Measurements from ENCODE around the gene CACNA1B. TPM values are rescaled to one million over a fixed set of nuclear protein-coding genes. Genes with fewer than 3 reads are reported as not detected.

Gene CACNA1B
- total and polyA plus RNA-seq, 7 experiments from 2014 or later, result 0.07 TPM; not detected in 6

- Mint-ChIP-seq H3K9me3 (no peaks in the 10 kb centered on the region), H3K27me3 (peaks cover 0 to 31% (median 6%) of the 10 kb centered on the region in 5 donors), H3K27ac (no peak overlapping the region), H3K36me3 (no peaks in the 10 kb centered on the region), H3K4me3 (no peak overlapping the region), H3K4me1 (peaks cover 0 to 6% (median 0%) of the 10 kb centered on the region in 7 donors)
- H3K27me3 ChIP-seq (ENCODE audit: control insufficient read depth in 2 of 2, insufficient read depth in 2 of 2, low read length in 2 of 2), result no peaks in the 10 kb centered on the region
- ChIA-PET CTCF (no interaction called here), POLR2A (no interaction called here)
- intact Hi-C loops (cut with micrococcal nuclease), result no loop called here
- H3K9me3 ChIP-seq (ENCODE audit: control insufficient read depth in 2 of 3, low read length in 3 of 3), result no peaks in the 10 kb centered on the region
- peak in 1 of 9 donors; percentile 9 for DNase-seq
- H3K4me3 ChIP-seq (ENCODE audit: low read length), result no peak overlapping the region
- no peak for ATAC-seq
- H3K36me3 ChIP-seq (ENCODE audit: control insufficient read depth in 2 of 3, insufficient read depth in 3 of 3, low read length in 3 of 3), result no peaks in the 10 kb centered on the region
- no peak overlapping the region for H3K27ac ChIP-seq (ENCODE audit: low read depth, low read length)
- no peaks in the 10 kb centered on the region for H3K4me1 ChIP-seq (ENCODE audit: control insufficient read depth in 2 of 2, insufficient read depth in 2 of 2, low read length in 2 of 2)
Measured at GRCh38 chr9:138049779-138050471, 172.3 kb downstream of the CACNA1B start.

- Histone ChIP-seq H3K4me1 (ENCODE audit: control insufficient read depth in 2 of 2, insufficient read depth in 2 of 2, low read length in 2 of 2) (no peaks in the 10 kb centered on the region), H3K36me3 (ENCODE audit: control insufficient read depth in 2 of 3, insufficient read depth in 3 of 3, low read length in 3 of 3) (no peaks in the 10 kb centered on the region), H3K27ac (ENCODE audit: low read depth, low read length) (no peak overlapping the region), H3K27me3 (ENCODE audit: control insufficient read depth in 2 of 2, insufficient read depth in 2 of 2, low read length in 2 of 2) (no peaks in the 10 kb centered on the region), H3K4me3 (ENCODE audit: low read length) (no peak overlapping the region), H3K9me3 (ENCODE audit: control insufficient read depth in 2 of 3, low read length in 3 of 3) (no peaks in the 10 kb centered on the region)
- intact Hi-C loops (cut with micrococcal nuclease), result no loop called here
- POLR2A ChIA-PET, result no interaction called here
- Mint-ChIP-seq H3K9me3 (no peaks in the 10 kb centered on the region), H3K36me3 (no peaks in the 10 kb centered on the region), H3K4me3 (no peak overlapping the region), H3K27me3 (peaks cover 0 to 24% (median 0%) of the 10 kb centered on the region in 5 donors), H3K4me1 (peaks cover 0 to 4% (median 0%) of the 10 kb centered on the region in 7 donors), H3K27ac (no peak overlapping the region)
- DNase-seq (no peak), ATAC-seq (no peak)
- CTCF ChIA-PET, result no interaction called here
Measured at GRCh38 chr9:138050472-138051330, 173.1 kb downstream of the CACNA1B start.

- no peak for ATAC-seq
Measured at GRCh38 chr9:138051586-138052321, 174.2 kb downstream of the CACNA1B start.

GRCh38 chr9:138052322-138052615 lies 174.7 kb downstream of the CACNA1B start:
- no peaks in the 10 kb centered on the region for H3K4me1 ChIP-seq (ENCODE audit: control insufficient read depth in 2 of 2, insufficient read depth in 2 of 2, low read length in 2 of 2)
- H3K9me3 ChIP-seq (ENCODE audit: control insufficient read depth in 2 of 3, low read length in 3 of 3), result no peaks in the 10 kb centered on the region
- H3K4me3 ChIP-seq (ENCODE audit: low read length), result no peak overlapping the region
- Mint-ChIP-seq H3K36me3 (no peaks in the 10 kb centered on the region), H3K27me3 (peaks cover 0 to 25% (median 4%) of the 10 kb centered on the region in 5 donors), H3K4me3 (no peak overlapping the region), H3K27ac (no peak overlapping the region), H3K4me1 (peaks cover 0 to 4% (median 0%) of the 10 kb centered on the region in 7 donors), H3K9me3 (no peaks in the 10 kb centered on the region)
- H3K27me3 ChIP-seq (ENCODE audit: control insufficient read depth in 2 of 2, insufficient read depth in 2 of 2, low read length in 2 of 2), result no peaks in the 10 kb centered on the region
- DNase-seq, result peak in 1 of 9 donors; percentile 15
- intact Hi-C loops (cut with micrococcal nuclease), result no loop called here
- H3K36me3 ChIP-seq (ENCODE audit: control insufficient read depth in 2 of 3, insufficient read depth in 3 of 3, low read length in 3 of 3), result no peaks in the 10 kb centered on the region
- ATAC-seq, result no peak
- ChIA-PET CTCF (no interaction called here), POLR2A (no interaction called here)
- H3K27ac ChIP-seq (ENCODE audit: low read depth, low read length), result no peak overlapping the region

More at GRCh38 chr9:138051586-138052321, 174.2 kb downstream of the CACNA1B start:
- ChIA-PET CTCF (no interaction called here), POLR2A (no interaction called here)
- H3K9me3 Mint-ChIP-seq, result no peaks in the 10 kb centered on the region
- Histone ChIP-seq H3K27ac (ENCODE audit: low read depth, low read length) (no peak overlapping the region), H3K4me1 (ENCODE audit: control insufficient read depth in 2 of 2, insufficient read depth in 2 of 2, low read length in 2 of 2) (no peaks in the 10 kb centered on the region), H3K4me3 (ENCODE audit: low read length) (no peak overlapping the region), H3K27me3 (ENCODE audit: control insufficient read depth in 2 of 2, insufficient read depth in 2 of 2, low read length in 2 of 2) (no peaks in the 10 kb centered on the region), H3K9me3 (ENCODE audit: control insufficient read depth in 2 of 3, low read length in 3 of 3) (no peaks in the 10 kb centered on the region), H3K36me3 (ENCODE audit: control insufficient read depth in 2 of 3, insufficient read depth in 3 of 3, low read length in 3 of 3) (no peaks in the 10 kb centered on the region)
- H3K4me1 Mint-ChIP-seq, result peaks cover 0 to 4% (median 0%) of the 10 kb centered on the region in 7 donors
- no peaks in the 10 kb centered on the region for H3K36me3 Mint-ChIP-seq
- intact Hi-C loops (cut with micrococcal nuclease), result no loop called here
- DNase-seq, result peak in 1 of 9 donors; percentile 10
- H3K27ac Mint-ChIP-seq, result no peak overlapping the region
- no peak overlapping the region for H3K4me3 Mint-ChIP-seq
- peaks cover 0 to 25% (median 4%) of the 10 kb centered on the region in 5 donors for H3K27me3 Mint-ChIP-seq

GRCh38 chr9:138052635-138053320 lies 175.2 kb downstream of the CACNA1B start:
- Mint-ChIP-seq H3K9me3 (no peaks in the 10 kb centered on the region), H3K4me3 (no peak overlapping the region), H3K27me3 (peaks cover 0 to 25% (median 4%) of the 10 kb centered on the region in 5 donors), H3K4me1 (peaks cover 0 to 4% (median 0%) of the 10 kb centered on the region in 7 donors), H3K36me3 (no peaks in the 10 kb centered on the region), H3K27ac (no peak overlapping the region)
- no peaks in the 10 kb centered on the region for H3K27me3 ChIP-seq (ENCODE audit: control insufficient read depth in 2 of 2, insufficient read depth in 2 of 2, low read length in 2 of 2)
- no peaks in the 10 kb centered on the region for H3K9me3 ChIP-seq (ENCODE audit: control insufficient read depth in 2 of 3, low read length in 3 of 3)
- intact Hi-C loops (cut with micrococcal nuclease), result no loop called here
- no peak overlapping the region for H3K4me3 ChIP-seq (ENCODE audit: low read length)
- H3K36me3 ChIP-seq (ENCODE audit: control insufficient read depth in 2 of 3, insufficient read depth in 3 of 3, low read length in 3 of 3), result no peaks in the 10 kb centered on the region
- POLR2A ChIA-PET, result no interaction called here
- no peak overlapping the region for H3K27ac ChIP-seq (ENCODE audit: low read depth, low read length)
- DNase-seq (peak in 1 of 9 donors; percentile 8), ATAC-seq (no peak)
- H3K4me1 ChIP-seq (ENCODE audit: control insufficient read depth in 2 of 2, insufficient read depth in 2 of 2, low read length in 2 of 2), result no peaks in the 10 kb centered on the region
- CTCF ChIA-PET, result no interaction called here

GRCh38 chr9:138053321-138053868 lies 175.8 kb downstream of the CACNA1B start:
- H3K9me3 ChIP-seq (ENCODE audit: control insufficient read depth in 2 of 3, low read length in 3 of 3), result no peaks in the 10 kb centered on the region
- Mint-ChIP-seq H3K36me3 (no peaks in the 10 kb centered on the region), H3K9me3 (no peaks in the 10 kb centered on the region), H3K4me1 (peaks cover 0 to 4% (median 0%) of the 10 kb centered on the region in 7 donors), H3K4me3 (no peak overlapping the region), H3K27ac (no peak overlapping the region), H3K27me3 (peaks cover 0 to 25% (median 4%) of the 10 kb centered on the region in 5 donors)
- CTCF ChIA-PET, result no interaction called here
- intact Hi-C loops (cut with micrococcal nuclease), result no loop called here
- no peaks in the 10 kb centered on the region for H3K27me3 ChIP-seq (ENCODE audit: control insufficient read depth in 2 of 2, insufficient read depth in 2 of 2, low read length in 2 of 2)
- ATAC-seq, result no peak
- peak in 1 of 9 donors; percentile 13 for DNase-seq
- no peak overlapping the region for H3K27ac ChIP-seq (ENCODE audit: low read depth, low read length)
- POLR2A ChIA-PET, result no interaction called here
- no peaks in the 10 kb centered on the region for H3K36me3 ChIP-seq (ENCODE audit: control insufficient read depth in 2 of 3, insufficient read depth in 3 of 3, low read length in 3 of 3)
- H3K4me1 ChIP-seq (ENCODE audit: control insufficient read depth in 2 of 2, insufficient read depth in 2 of 2, low read length in 2 of 2), result no peaks in the 10 kb centered on the region
- H3K4me3 ChIP-seq (ENCODE audit: low read length), result no peak overlapping the region

Data from naive thymus-derived CD4-positive, alpha-beta T cell (primary cell).